PC-3 (cell line): Measurements from ENCODE around the gene HOXB7. TPM values are rescaled to one million over a fixed set of nuclear protein-coding genes. Genes with fewer than 3 reads are reported as not detected.

ENCODE experiments used
- ATAC-seq: fragments of 200-7000 bp; cut with Tn5 transposase; 2 replicates; pipeline ENCODE4 v1.9.1; 2020; ENCODE audit warnings: mild to moderate bottlenecking, moderate library complexity
- BruUV-seq: library from RNA; stranded (reverse); fragments of 400-500 nt; replicated peaks from 2 replicates; lab custom pipeline; 2021; lab: Mats Ljungman, UMichigan
- CTCF ChIA-PET: fragments of 300-600 bp; sonication (Branson Sonifier 250); formaldehyde crosslinking; loops from one replicate; lab custom pipeline; 2022; ENCODE audit warnings: antibody characterized with exemption; lab: Charles Lee
- POLR2A ChIA-PET: fragments of 300-600 bp; sonication (Branson Sonifier 250); formaldehyde crosslinking; loops from one replicate; lab custom pipeline; 2022; ENCODE audit warnings: antibody characterized with exemption; ENCODE audit not compliant: unreplicated experiment; lab: Charles Lee
- DNase-seq: peaks from one replicate; pipeline ENCODE4 v3.0.0-alpha.2; 2015
- H2AFZ ChIP-seq: fragments of 300-600 bp; sonication (generic); 2 replicates; pipeline ENCODE4 v1.6.0; 2016; ENCODE audit warnings: antibody characterized with exemption, low read length
- H3F3A ChIP-seq: fragments of 300-600 bp; sonication (generic); one replicate; pipeline ENCODE4 v1.6.0; 2017; ENCODE audit warnings: antibody characterized with exemption, low read length, control low read depth, mild to moderate bottlenecking; ENCODE audit not compliant: unreplicated experiment
- H3K27ac ChIP-seq: fragments of 300-600 bp; sonication (generic); 2 replicates; pipeline ENCODE4 v1.5.1; 2016; ENCODE audit warnings: mild to moderate bottlenecking, low read length
- H3K27me3 ChIP-seq: fragments of 300-600 bp; sonication (generic); 2 replicates; pipeline ENCODE4 v1.6.1; 2016; ENCODE audit warnings: low read length, mixed read lengths
- H3K36me3 ChIP-seq: fragments of 300-600 bp; sonication (generic); 2 replicates; pipeline ENCODE4 v1.6.1; 2016; ENCODE audit warnings: low read depth, mixed run types, low read length, mixed read lengths
- H3K4me1 ChIP-seq: fragments of 300-600 bp; sonication (generic); 2 replicates; pipeline ENCODE4 v1.5.1; 2016; ENCODE audit warnings: low read length; ENCODE audit not compliant: insufficient read depth
- H3K4me2 ChIP-seq: fragments of 300-600 bp; sonication (generic); 2 replicates; pipeline ENCODE4 v1.6.0; 2016; ENCODE audit warnings: low read length
- H3K4me3 ChIP-seq: fragments of 300-600 bp; sonication (generic); 2 replicates; pipeline ENCODE4 v1.5.1; 2016; ENCODE audit warnings: mild to moderate bottlenecking, low read length, mixed read lengths
- H3K79me2 ChIP-seq: fragments of 300-600 bp; sonication (generic); 2 replicates; pipeline ENCODE4 v1.6.1; 2017; ENCODE audit warnings: low read length, mixed read lengths
- H3K9ac ChIP-seq: fragments of 300-600 bp; sonication (generic); 2 replicates; pipeline ENCODE4 v1.6.0; 2016; ENCODE audit warnings: mild to moderate bottlenecking, low read length
- H3K9me2 ChIP-seq: fragments of 300-600 bp; sonication (generic); replicated peaks from 2 replicates; pipeline ENCODE4 v1.6.1; 2016; ENCODE audit warnings: mixed run types, low read length, mixed read lengths
- H3K9me3 ChIP-seq: fragments of 300-600 bp; sonication (generic); 2 replicates; pipeline ENCODE4 v1.6.1; 2016; ENCODE audit warnings: low read length, mixed read lengths
- H4K20me1 ChIP-seq: fragments of 300-600 bp; sonication (generic); 2 replicates; pipeline ENCODE4 v1.6.1; 2016; ENCODE audit warnings: low read length, mixed read lengths
- EZH2 ChIP-seq: fragments of 300-600 bp; sonication (generic); IDR thresholded peaks from one replicate; pipeline ENCODE4 v1.6.1; 2017; ENCODE audit warnings: antibody characterized with exemption, mild to moderate bottlenecking, low read length; ENCODE audit not compliant: unreplicated experiment
- EZH2phosphoT487 ChIP-seq: fragments of 300-600 bp; sonication (generic); IDR thresholded peaks from 2 replicates; pipeline ENCODE4 v1.6.1; 2018; ENCODE audit warnings: mild to moderate bottlenecking, antibody characterized with exemption, low read length, borderline replicate concordance
- intact Hi-C: fragments of 100-400 bp; cut with micrococcal nuclease; formaldehyde crosslinking; loops from 2 replicates; pipeline ENCODE4 v1.9.0; 2023
- total RNA-seq: library from RNA; depleted of rRNA; stranded (reverse); fragments of >200 nt; gene quantifications from 2 replicates; pipeline ENCODE4 v1.2.3, GENCODE V29; 2014
- TF ChIP-seq, protein P1 (sequence below): fragments of 300-600 bp; sonication (generic); conservative IDR thresholded peaks from 2 replicates; pipeline ENCODE4 v1.5.1; 2017; ENCODE audit warnings: antibody characterized with exemption, low read depth, mild to moderate bottlenecking, low read length

The HOXB7 gene
- total RNA-seq, 1 experiment from 2014 or later, result not detected

DNA sequence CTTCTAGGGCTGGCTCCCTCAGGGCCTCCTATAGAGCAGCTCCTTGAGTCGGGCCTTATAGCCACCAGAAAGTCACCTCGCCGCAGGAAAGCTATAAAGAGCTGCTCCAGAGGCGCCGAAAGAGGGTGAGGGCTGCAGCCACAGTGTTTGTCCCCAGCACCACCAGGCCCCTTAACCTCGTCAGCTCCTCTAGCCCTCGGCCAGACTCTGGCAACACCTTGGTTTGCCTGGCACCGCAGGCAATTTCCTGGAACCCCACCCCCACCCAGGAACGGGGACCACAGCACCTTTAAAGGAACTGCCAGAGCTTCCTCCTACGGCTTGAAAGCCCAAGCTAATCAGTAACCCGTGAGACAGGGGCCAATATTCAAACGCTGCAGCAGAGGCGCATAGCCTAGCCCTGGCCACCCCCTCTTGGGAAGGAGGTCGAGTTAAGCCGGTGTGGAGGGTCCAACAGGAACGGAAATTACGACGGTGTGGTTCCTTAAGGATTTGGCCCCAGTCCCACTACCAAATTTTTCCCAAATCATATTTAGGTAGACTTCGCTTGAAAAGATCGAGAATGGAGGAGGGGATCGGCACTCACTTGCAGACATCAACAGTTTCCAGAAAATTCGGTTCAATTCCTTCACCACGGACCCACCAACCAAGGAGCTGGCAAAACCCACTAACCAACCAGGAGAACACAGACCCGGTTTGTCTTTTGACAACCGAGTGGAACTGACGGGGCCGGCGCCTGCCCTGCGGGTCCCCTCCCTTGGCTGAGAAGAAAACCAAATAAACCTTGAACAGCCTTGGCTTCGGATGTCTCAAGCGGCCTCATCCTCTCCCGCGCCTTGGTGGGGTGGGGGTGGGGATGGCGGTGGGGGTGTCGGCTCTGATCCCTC is 9.0 kb downstream of the HOXB7 start:
- CTCF ChIA-PET, result no interaction called here
- no peaks in the 10 kb centered on the region for H3K36me3 ChIP-seq
- no peaks in the 10 kb centered on the region for H3F3A ChIP-seq
- H3K9ac ChIP-seq, result peak overlapping the region; percentile 39; the same call in 1 of the 2 replicates
- H4K20me1 ChIP-seq, result peaks cover 30% of the 10 kb centered on the region
- H3K9me3 ChIP-seq, result no peaks in the 10 kb centered on the region
- H3K27me3 ChIP-seq, result no peaks in the 10 kb centered on the region
- peaks cover 38% of the 10 kb centered on the region for H3K4me1 ChIP-seq
- ATAC-seq (no peak; the same call in 1 of the 2 replicates), DNase-seq (no peak)
- no peak overlapping the region for H3K27ac ChIP-seq
- no peaks in the 10 kb centered on the region for H3K9me2 ChIP-seq
- intact Hi-C loops, result no loop called here
- no TSS peak for BruUV-seq
- POLR2A ChIA-PET, result interaction anchor here (0.5 kb wide), 1 partner anchor 265 kb away, joined by 5 read pairs; no protein-coding TSS in a partner anchor
- peak overlapping the region; percentile 95 for H3K4me2 ChIP-seq
- peaks cover 79% of the 10 kb centered on the region for H3K79me2 ChIP-seq
- TF ChIP-seq, protein P1, sequence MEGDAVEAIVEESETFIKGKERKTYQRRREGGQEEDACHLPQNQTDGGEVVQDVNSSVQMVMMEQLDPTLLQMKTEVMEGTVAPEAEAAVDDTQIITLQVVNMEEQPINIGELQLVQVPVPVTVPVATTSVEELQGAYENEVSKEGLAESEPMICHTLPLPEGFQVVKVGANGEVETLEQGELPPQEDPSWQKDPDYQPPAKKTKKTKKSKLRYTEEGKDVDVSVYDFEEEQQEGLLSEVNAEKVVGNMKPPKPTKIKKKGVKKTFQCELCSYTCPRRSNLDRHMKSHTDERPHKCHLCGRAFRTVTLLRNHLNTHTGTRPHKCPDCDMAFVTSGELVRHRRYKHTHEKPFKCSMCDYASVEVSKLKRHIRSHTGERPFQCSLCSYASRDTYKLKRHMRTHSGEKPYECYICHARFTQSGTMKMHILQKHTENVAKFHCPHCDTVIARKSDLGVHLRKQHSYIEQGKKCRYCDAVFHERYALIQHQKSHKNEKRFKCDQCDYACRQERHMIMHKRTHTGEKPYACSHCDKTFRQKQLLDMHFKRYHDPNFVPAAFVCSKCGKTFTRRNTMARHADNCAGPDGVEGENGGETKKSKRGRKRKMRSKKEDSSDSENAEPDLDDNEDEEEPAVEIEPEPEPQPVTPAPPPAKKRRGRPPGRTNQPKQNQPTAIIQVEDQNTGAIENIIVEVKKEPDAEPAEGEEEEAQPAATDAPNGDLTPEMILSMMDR, result no peak
- no peak for TF ChIP-seq EZH2
- no peak for TF ChIP-seq EZH2phosphoT487
- H3K4me3 ChIP-seq, result peak overlapping the region; percentile 82
- H2AFZ ChIP-seq, result peak overlapping the region; percentile 92

DNA sequence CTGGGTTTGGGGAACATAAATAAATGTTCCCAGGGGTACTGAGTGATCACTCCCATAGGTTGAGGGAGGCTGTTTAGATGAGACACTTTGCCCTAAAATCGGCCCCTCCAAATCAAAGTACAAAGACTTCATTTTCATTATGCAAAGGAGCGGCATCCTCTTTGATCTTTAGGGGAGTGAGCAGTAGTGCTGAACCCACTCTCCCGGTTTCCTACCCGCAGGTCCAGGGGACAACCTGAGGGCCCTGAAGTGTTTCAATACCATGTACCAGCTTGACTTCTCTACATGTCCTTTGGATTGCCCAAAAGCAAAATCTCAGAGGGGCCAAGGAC is 9.6 kb downstream of the HOXB7 start:
- no peaks in the 10 kb centered on the region for H3K36me3 ChIP-seq
- H3K9ac ChIP-seq, result peak overlapping the region; percentile 39; the same call in 1 of the 2 replicates
- TF ChIP-seq, protein P1, result no peak
- TF ChIP-seq EZH2phosphoT487, result no peak
- TF ChIP-seq EZH2, result no peak
- H3F3A ChIP-seq, result no peaks in the 10 kb centered on the region
- BruUV-seq, result no TSS peak
- no peaks in the 10 kb centered on the region for H3K9me3 ChIP-seq
- H3K79me2 ChIP-seq, result peaks cover 82% of the 10 kb centered on the region
- ChIA-PET CTCF (no interaction called here), POLR2A (interaction anchor here (0.5 kb wide), 1 partner anchor 265 kb away, joined by 5 read pairs; no protein-coding TSS in a partner anchor)
- H3K4me3 ChIP-seq, result peak overlapping the region; percentile 82
- H3K27me3 ChIP-seq, result no peaks in the 10 kb centered on the region
- ATAC-seq (no peak), DNase-seq (no peak)
- peak overlapping the region; percentile 95 for H3K4me2 ChIP-seq
- intact Hi-C loops, result no loop called here
- H4K20me1 ChIP-seq, result peaks cover 30% of the 10 kb centered on the region
- H3K9me2 ChIP-seq, result no peaks in the 10 kb centered on the region
- no peak overlapping the region for H2AFZ ChIP-seq
- no peak overlapping the region for H3K27ac ChIP-seq
- H3K4me1 ChIP-seq, result peaks cover 38% of the 10 kb centered on the region
